B cell (primary cell): ENCODE data around the gene CEP126. TPM values are rescaled to one million over a fixed set of nuclear protein-coding genes. Genes with fewer than 3 reads are reported as not detected.

Source experiments
- ATAC-seq: fragments of 200-7000 bp; cut with Tn5 transposase; one replicate; pipeline ENCODE4 v1.10.0; 2021; ENCODE audit warnings: low read depth, mild to moderate bottlenecking, moderate number of reproducible peaks, moderate library complexity
- CTCF ChIA-PET: fragments of 350-600 bp; sonication (Branson Sonifier 250); formaldehyde crosslinking; loops from one replicate; lab custom pipeline; 2021; ENCODE audit warnings: antibody characterized with exemption, inconsistent platforms; lab: Charles Lee
- POLR2A ChIA-PET: fragments of 350-600 bp; sonication (Branson Sonifier 250); formaldehyde crosslinking; loops from one replicate; lab custom pipeline; 2021; ENCODE audit warnings: antibody characterized with exemption; lab: Charles Lee
- DNase-seq: peaks from one replicate; pipeline ENCODE4 v3.0.0; 2013
- H2AFZ ChIP-seq: 2 replicates; pipeline ENCODE4 v1.6.1; 2012; ENCODE audit warnings: mild to moderate bottlenecking, low read depth, low read length; ENCODE audit not compliant: insufficient read depth, poor library complexity, severe bottlenecking
- H3K27ac ChIP-seq, 2 donors: 1 replicate in 1 of 2; 2 replicates in 1 of 2; pipeline ENCODE4 v1.5.1; 2012 to 2013; ENCODE audit warnings: low read length in 2 of 2, mild to moderate bottlenecking in 2 of 2, moderate library complexity in 1 of 2
- H3K27me3 ChIP-seq, 4 experiments: fragments of 200-600 bp in 1 of 4; sonication (generic) in 1 of 4; replicated peaks in 1 of 4; 1 replicate in 2 of 4; 2 replicates in 2 of 4; pipeline versions ENCODE4 v1.6.1 to v1.7.0; 2013 to 2016; ENCODE audit warnings: low read length in 3 of 4, mild to moderate bottlenecking in 2 of 4, mixed read lengths in 1 of 4, moderate library complexity in 1 of 4; ENCODE audit not compliant: insufficient read depth in 4 of 4, control insufficient read depth in 3 of 4; ENCODE audit errors: control extremely low read depth in 1 of 4
- H3K36me3 ChIP-seq, 2 experiments: replicated peaks in 1 of 2; 1 replicate in 1 of 2; 2 replicates in 1 of 2; pipeline versions ENCODE4 v1.6.1 to v1.7.1; 2013; ENCODE audit warnings: low read length in 1 of 2; ENCODE audit not compliant: insufficient read depth in 2 of 2, control insufficient read depth in 1 of 2; ENCODE audit errors: control extremely low read depth in 1 of 2, extremely low read depth in 1 of 2
- H3K4me1 ChIP-seq, 2 donors: fragments of 200-600 bp in 1 of 2; sonication (generic) in 1 of 2; 1 replicate in 1 of 2; 2 replicates in 1 of 2; pipeline versions ENCODE4 v1.5.1 to v1.6.1; 2013 to 2017; ENCODE audit warnings: low read length in 2 of 2; ENCODE audit not compliant: control insufficient read depth in 2 of 2, insufficient read depth in 2 of 2
- H3K4me2 ChIP-seq: replicated peaks from 2 replicates; pipeline ENCODE3; 2012; ENCODE audit warnings: mild to moderate bottlenecking, low read depth, low read length; ENCODE audit not compliant: poor library complexity, severe bottlenecking
- H3K4me3 ChIP-seq, 5 experiments: fragments of 200-600 bp in 1 of 5; sonication (generic) in 1 of 5; 1 replicate in 3 of 5; 2 replicates in 2 of 5; pipeline versions ENCODE4 v1.5.1 to v1.7.0; 2011 to 2016; ENCODE audit warnings: low read length in 4 of 5, mild to moderate bottlenecking in 4 of 5, low read depth in 2 of 5, control low read depth in 1 of 5, moderate library complexity in 1 of 5; ENCODE audit not compliant: insufficient read depth in 1 of 5; ENCODE audit errors: control extremely low read depth in 1 of 5, extremely low read depth in 1 of 5
- H3K79me2 ChIP-seq: fragments of 200-600 bp; sonication (generic); one replicate; pipeline ENCODE4 v1.6.0; 2016; ENCODE audit warnings: low read length; ENCODE audit not compliant: control insufficient read depth, insufficient read depth
- H3K9ac ChIP-seq: fragments of 200-600 bp; sonication (generic); 2 replicates; pipeline ENCODE4 v1.6.1; 2017; ENCODE audit warnings: mild to moderate bottlenecking, low read length, moderate library complexity
- H3K9me3 ChIP-seq, 3 donors: one replicate each; pipeline versions ENCODE4 v1.6.1 to v1.7.1; 2013; ENCODE audit warnings: low read length in 2 of 3; ENCODE audit not compliant: control insufficient read depth in 2 of 3, insufficient read depth in 1 of 3; ENCODE audit errors: control extremely low read depth in 1 of 3
- H4K20me1 ChIP-seq: 2 replicates; pipeline ENCODE4 v1.6.0; 2012; ENCODE audit warnings: mild to moderate bottlenecking, low read length; ENCODE audit not compliant: insufficient read depth, control insufficient read depth, poor library complexity, severe bottlenecking
- H3K27ac Mint-ChIP-seq: one replicate; pipeline ENCODE4 v1.8.0; 2021; ENCODE audit warnings: mixed read lengths
- H3K27me3 Mint-ChIP-seq: one replicate; pipeline ENCODE4 v1.8.0; 2021; ENCODE audit warnings: mixed read lengths
- H3K4me1 Mint-ChIP-seq: one replicate; pipeline ENCODE4 v1.8.0; 2021; ENCODE audit warnings: mixed read lengths
- H3K4me3 Mint-ChIP-seq: one replicate; pipeline ENCODE4 v1.8.0; 2021; ENCODE audit warnings: mixed read lengths
- H3K9me3 Mint-ChIP-seq: one replicate; pipeline ENCODE4 v1.8.0; 2022; ENCODE audit warnings: mixed read lengths; ENCODE audit not compliant: insufficient read depth
- CTCF ChIP-seq: fragments of 200-600 bp; IDR thresholded peaks from one replicate; pipeline ENCODE4 v1.8.0; 2022; ENCODE audit warnings: antibody characterized with exemption, mild to moderate bottlenecking
- EZH2 ChIP-seq: IDR thresholded peaks from 2 replicates; pipeline ENCODE4 v1.6.1; 2012; ENCODE audit warnings: borderline replicate concordance, low read depth, mild to moderate bottlenecking, moderate library complexity, low read length; ENCODE audit not compliant: insufficient read depth, poor library complexity, severe bottlenecking
- WGBS: methylation state at CpG from one replicate; pipeline ENCODE4 v1.1.5; 2013; ENCODE audit warnings: missing lambda C conversion rate; ENCODE audit not compliant: insufficient coverage; 5-methylcytosine and 5-hydroxymethylcytosine counted together
- intact Hi-C: fragments of 100-400 bp; cut with micrococcal nuclease; formaldehyde crosslinking; loops from one replicate; pipeline ENCODE4 v1.10.0; 2022
- polyA plus RNA-seq: library from polyadenylated mRNA; depleted of rRNA; stranded (reverse); fragments of >200 nt; gene quantifications from 2 replicates; pipeline ENCODE4 v1.2.3, GENCODE V29; 2012
- total RNA-seq, 2 donors: library from RNA; stranded (reverse); fragments of 120-200 nt in 1 of 2; gene quantifications; 1 replicate in 1 of 2; 2 replicates in 1 of 2; pipeline versions ENCODE4 v1.2.3 to v1.2.4, GENCODE V29; 2013 to 2022

CEP126 gene
- total and polyA plus RNA-seq, 2 donors (not counting 1 experiment from before 2014, with no cell fraction given) = 1.00 to 9.4 TPM

- Mint-ChIP-seq H3K9me3 (no peaks in the 10 kb centered on the region), H3K27ac (no peak overlapping the region), H3K4me1 (peaks cover 9% of the 10 kb centered on the region), H3K4me3 (peak overlapping the region; percentile 52), H3K27me3 (peaks cover 49% of the 10 kb centered on the region)
- H3K9ac ChIP-seq = peak overlapping the region; percentile 29
- DNase-seq = no peak
- H3K27me3 ChIP-seq = peaks cover 0 to 21% (median 14%) of the 10 kb centered on the region in 4 experiments
- peak overlapping the region; percentile 63 for H3K4me2 ChIP-seq
- ATAC-seq = no peak
- peak overlapping the region; percentile 40 for H2AFZ ChIP-seq
- ChIA-PET CTCF (no interaction called here), POLR2A (no interaction called here)
- H4K20me1 ChIP-seq = no peaks in the 10 kb centered on the region
- intact Hi-C loops = no loop called here
- no peaks in the 10 kb centered on the region for H3K79me2 ChIP-seq
- H3K27ac ChIP-seq = no peak overlapping the region
- no CpG with 5 or more reads among the region's 4 CpGs for WGBS
- peak overlapping the region in 1 of 5 experiments; percentile 18 for H3K4me3 ChIP-seq
- H3K9me3 ChIP-seq = peaks cover 0 to 10% (median 0%) of the 10 kb centered on the region in 3 donors
- TF ChIP-seq CTCF (no peak), EZH2 (no peak)
- peaks cover 8% of the 10 kb centered on the region in 2 donors for H3K4me1 ChIP-seq
- no peaks in the 10 kb centered on the region for H3K36me3 ChIP-seq
Measured at GRCh38 chr11:102046841-102047240, 132.0 kb downstream of the CEP126 start.

- Histone ChIP-seq H3K27ac (no peak within 1 kb of the TSS), H3K4me1 (peaks cover 8% of the 10 kb centered on the region in 2 donors), H3K9me3 (peaks cover 0 to 10% (median 0%) of the 10 kb centered on the region in 3 donors), H3K36me3 (no peaks in the 10 kb centered on the region), H3K4me2 (peak within 1 kb of the TSS; percentile 63), H3K79me2 (no peaks in the 10 kb centered on the region), H3K9ac (peak within 1 kb of the TSS; percentile 29), H3K4me3 (peak within 1 kb of the TSS in 3 of 5 experiments; percentile 18 to 19 (median 19)), H2AFZ (peak within 1 kb of the TSS; percentile 40), H3K27me3 (peaks cover 0 to 21% (median 14%) of the 10 kb centered on the region in 4 experiments), H4K20me1 (no peaks in the 10 kb centered on the region)
- peak within 1 kb of the TSS; percentile 52 for H3K4me3 Mint-ChIP-seq
- TF ChIP-seq CTCF (no peak), EZH2 (no peak)
- intact Hi-C loops = no loop called here
- CTCF ChIA-PET = no interaction called here
- peaks cover 50% of the 10 kb centered on the region for H3K27me3 Mint-ChIP-seq
- H3K27ac Mint-ChIP-seq = no peak within 1 kb of the TSS
- 9% methylated on average over 42 of the region's 45 CpGs for WGBS
- POLR2A ChIA-PET = no interaction called here
- H3K4me1 Mint-ChIP-seq = peaks cover 9% of the 10 kb centered on the region
- H3K9me3 Mint-ChIP-seq = no peaks in the 10 kb centered on the region
- ATAC-seq = peak; percentile 21
- DNase-seq = peak; percentile 20
Measured at GRCh38 chr11:102047305-102047924, 132.6 kb downstream of the CEP126 start, which contains the start of gene CFAP300. TSS of gene CFAP300 (plus strand) at chr11:102047437. CDS start at chr11:102047471, 34 bp downstream.
